ENCODE results near the gene CTIF. TPM values are rescaled to one million over a fixed set of nuclear protein-coding genes. Genes with fewer than 3 reads are reported as not detected.

CTIF gene
- total RNA-seq, 1 donor from 2014 or later: 60.0 TPM

GRCh38 chr18:48824231-48824970, 285.6 kb downstream of the CTIF start:
- no peak for DNase-seq
- Histone ChIP-seq H3K9me3 (replicated peaks) (peaks cover 9% of the 10 kb centered on the region), H3K27me3 (ENCODE audit: low read depth) (no peaks in the 10 kb centered on the region), H3K4me3 (no peak overlapping the region), H3K4me1 (peaks cover 57% of the 10 kb centered on the region), H3K36me3 (peaks cover 6% of the 10 kb centered on the region), H3K27ac (replicated peaks) (peak overlapping the region; percentile 82)
- intact Hi-C loops (cut with micrococcal nuclease): no loop called here
- no peak for TF ChIP-seq CTCF (IDR thresholded peaks at IDR 0.05; ENCODE audit: borderline replicate concordance)

DNA sequence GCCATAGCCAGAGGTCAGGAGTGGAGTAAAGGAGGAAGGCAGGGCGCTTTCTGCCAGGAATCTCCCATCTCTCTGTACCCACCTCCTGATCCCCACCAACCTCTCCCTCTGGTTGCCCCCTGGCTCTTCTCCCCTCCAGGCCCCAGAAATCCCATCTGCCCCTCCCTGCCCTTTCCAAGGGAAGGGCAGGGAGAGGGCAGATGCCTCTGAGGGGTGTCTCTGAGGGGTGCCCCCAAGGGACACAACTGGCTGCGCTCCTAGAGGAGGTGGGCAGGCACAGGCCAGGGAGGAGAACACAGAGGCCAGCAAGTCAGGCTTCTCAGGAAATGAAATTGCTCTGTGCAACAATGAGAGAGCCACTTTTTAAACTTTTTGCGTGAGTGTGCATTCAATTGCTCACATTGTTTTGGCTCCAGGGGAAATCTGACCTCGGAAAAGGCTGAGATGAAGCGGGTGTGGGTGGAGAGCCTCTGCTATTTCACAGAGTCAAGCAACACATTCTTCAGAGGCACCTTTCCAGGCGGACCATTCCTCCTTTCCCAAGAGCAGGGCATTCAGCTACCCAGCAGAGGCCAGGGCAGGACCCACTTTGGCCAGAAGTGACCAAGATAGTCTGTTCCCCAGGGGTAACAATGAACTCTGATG, 286.4 kb downstream of the CTIF start:
- H3K27me3 ChIP-seq (ENCODE audit: low read depth): no peaks in the 10 kb centered on the region
- H3K4me3 ChIP-seq: no peak overlapping the region
- H3K4me1 ChIP-seq: peaks cover 57% of the 10 kb centered on the region
- TF ChIP-seq CTCF (IDR thresholded peaks at IDR 0.05; ENCODE audit: borderline replicate concordance): no peak
- peaks cover 6% of the 10 kb centered on the region for H3K36me3 ChIP-seq
- peaks cover 9% of the 10 kb centered on the region for H3K9me3 ChIP-seq (replicated peaks)
- intact Hi-C loops (cut with micrococcal nuclease): no loop called here
- no peak for DNase-seq
- peak overlapping the region; percentile 82 for H3K27ac ChIP-seq (replicated peaks)

- TF ChIP-seq CTCF (IDR thresholded peaks at IDR 0.05; ENCODE audit: borderline replicate concordance): no peak
- DNase-seq: no peak
- Histone ChIP-seq H3K4me1 (peaks cover 54% of the 10 kb centered on the region), H3K9me3 (replicated peaks) (peaks cover 9% of the 10 kb centered on the region), H3K27ac (replicated peaks) (peak overlapping the region; percentile 82), H3K36me3 (peaks cover 6% of the 10 kb centered on the region), H3K27me3 (ENCODE audit: low read depth) (no peaks in the 10 kb centered on the region), H3K4me3 (no peak overlapping the region)
- intact Hi-C loops (cut with micrococcal nuclease): no loop called here
These were observed 287.4 kb downstream of the CTIF start for GRCh38 chr18:48826271-48826670.

GRCh38 chr18:48826806-48827205, 288.0 kb downstream of the CTIF start:
- intact Hi-C loops (cut with micrococcal nuclease): no loop called here
- no peaks in the 10 kb centered on the region for H3K27me3 ChIP-seq (ENCODE audit: low read depth)
- H3K4me1 ChIP-seq: peaks cover 55% of the 10 kb centered on the region
- peaks cover 6% of the 10 kb centered on the region for H3K36me3 ChIP-seq
- H3K27ac ChIP-seq (replicated peaks): peak overlapping the region; percentile 82
- no peak for TF ChIP-seq CTCF (IDR thresholded peaks at IDR 0.05; ENCODE audit: borderline replicate concordance)
- H3K4me3 ChIP-seq: no peak overlapping the region
- peaks cover 9% of the 10 kb centered on the region for H3K9me3 ChIP-seq (replicated peaks)
- DNase-seq: no peak

- intact Hi-C loops (cut with micrococcal nuclease): no loop called here
- Histone ChIP-seq H3K4me1 (peaks cover 62% of the 10 kb centered on the region), H3K36me3 (peaks cover 6% of the 10 kb centered on the region), H3K27me3 (ENCODE audit: low read depth) (no peaks in the 10 kb centered on the region), H3K9me3 (replicated peaks) (peaks cover 9% of the 10 kb centered on the region), H3K4me3 (peak overlapping the region; percentile 36), H3K27ac (replicated peaks) (peak overlapping the region; percentile 82)
- TF ChIP-seq CTCF (IDR thresholded peaks at IDR 0.05; ENCODE audit: borderline replicate concordance): no peak
- DNase-seq: no peak
These were observed 288.7 kb downstream of the CTIF start for GRCh38 chr18:48827291-48828193.

Data from left ventricle myocardium inferior (tissue), 1 donor.